ENCODE results near the gene ADO.
A peak's percentile ranks its signal among the peaks of the same experiment; 100 is the strongest.
"Not testable (repeated sequence)": the region's sequence is repeated elsewhere in the genome, so short reads cannot be mapped to it uniquely, and the experiment has no call there.

ADO gene

DNA sequence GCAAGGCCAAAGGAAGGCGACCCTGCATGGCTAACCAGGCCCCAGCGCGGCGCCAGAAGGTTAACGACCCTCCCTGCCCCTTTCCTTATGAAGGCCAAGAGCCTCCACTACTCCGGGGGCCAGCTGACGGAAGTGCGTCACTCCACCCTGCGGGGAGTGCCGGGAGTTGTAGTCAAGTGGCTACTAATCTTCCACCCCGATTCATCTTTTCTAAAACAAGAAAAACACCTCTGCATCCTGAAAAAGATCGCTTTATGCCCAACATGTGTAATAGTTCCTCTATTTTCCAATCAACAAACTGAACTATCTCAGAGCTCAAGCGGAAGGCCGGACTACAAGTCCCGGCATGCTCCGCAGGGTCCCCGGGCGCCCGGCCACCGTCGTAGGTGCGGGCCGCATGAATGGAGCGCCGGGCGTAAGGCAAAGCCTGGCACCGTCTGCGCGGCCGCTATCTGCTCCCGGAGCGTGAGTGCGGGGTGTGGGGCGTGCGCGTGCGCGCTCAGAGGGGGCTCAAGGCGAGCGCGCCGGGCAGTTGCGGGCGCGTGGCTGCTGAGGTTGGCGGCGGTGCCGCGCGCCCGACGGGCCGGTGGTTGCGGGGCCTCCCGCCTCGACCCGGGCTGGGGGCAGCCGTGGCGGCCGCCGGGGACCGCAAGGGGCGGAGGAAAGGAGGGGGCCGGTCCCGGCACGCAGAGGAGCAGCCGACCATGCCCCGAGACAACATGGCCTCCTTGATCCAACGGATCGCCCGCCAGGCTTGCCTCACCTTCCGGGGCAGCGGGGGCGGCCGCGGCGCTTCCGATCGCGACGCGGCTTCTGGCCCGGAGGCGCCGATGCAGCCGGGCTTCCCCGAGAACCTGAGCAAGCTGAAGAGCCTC, at the start of gene ADO:
ADO (plus strand) TSS at position 365 of the 875 bp plus-strand sequence; CDS start at position 705, 340 bp downstream.
- peak; percentile 67 for DNase-seq (ENCODE audit: low read depth)

DNA sequence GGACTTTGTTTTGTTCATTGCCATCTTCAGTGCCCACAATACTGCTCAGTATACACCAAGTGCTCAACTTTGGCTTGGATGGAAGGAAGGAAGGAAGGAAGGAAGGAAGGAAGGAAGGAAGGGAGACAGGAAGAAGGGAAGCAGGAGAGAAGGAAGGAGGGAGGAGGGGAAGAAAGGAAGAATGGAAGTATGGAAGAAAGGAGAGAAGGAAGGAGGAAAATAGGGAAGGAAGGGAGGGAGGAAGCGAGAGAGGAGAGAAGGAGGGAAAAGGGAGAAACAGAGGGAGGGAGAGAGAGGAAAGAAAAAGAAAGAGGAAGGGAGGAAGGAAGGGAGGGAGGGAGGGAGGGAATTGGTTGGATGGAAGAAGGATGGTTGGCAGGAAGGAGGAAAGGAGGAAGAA, 49.6 kb upstream of the ADO start:
- no peak for DNase-seq (ENCODE audit: low read depth)

DNA sequence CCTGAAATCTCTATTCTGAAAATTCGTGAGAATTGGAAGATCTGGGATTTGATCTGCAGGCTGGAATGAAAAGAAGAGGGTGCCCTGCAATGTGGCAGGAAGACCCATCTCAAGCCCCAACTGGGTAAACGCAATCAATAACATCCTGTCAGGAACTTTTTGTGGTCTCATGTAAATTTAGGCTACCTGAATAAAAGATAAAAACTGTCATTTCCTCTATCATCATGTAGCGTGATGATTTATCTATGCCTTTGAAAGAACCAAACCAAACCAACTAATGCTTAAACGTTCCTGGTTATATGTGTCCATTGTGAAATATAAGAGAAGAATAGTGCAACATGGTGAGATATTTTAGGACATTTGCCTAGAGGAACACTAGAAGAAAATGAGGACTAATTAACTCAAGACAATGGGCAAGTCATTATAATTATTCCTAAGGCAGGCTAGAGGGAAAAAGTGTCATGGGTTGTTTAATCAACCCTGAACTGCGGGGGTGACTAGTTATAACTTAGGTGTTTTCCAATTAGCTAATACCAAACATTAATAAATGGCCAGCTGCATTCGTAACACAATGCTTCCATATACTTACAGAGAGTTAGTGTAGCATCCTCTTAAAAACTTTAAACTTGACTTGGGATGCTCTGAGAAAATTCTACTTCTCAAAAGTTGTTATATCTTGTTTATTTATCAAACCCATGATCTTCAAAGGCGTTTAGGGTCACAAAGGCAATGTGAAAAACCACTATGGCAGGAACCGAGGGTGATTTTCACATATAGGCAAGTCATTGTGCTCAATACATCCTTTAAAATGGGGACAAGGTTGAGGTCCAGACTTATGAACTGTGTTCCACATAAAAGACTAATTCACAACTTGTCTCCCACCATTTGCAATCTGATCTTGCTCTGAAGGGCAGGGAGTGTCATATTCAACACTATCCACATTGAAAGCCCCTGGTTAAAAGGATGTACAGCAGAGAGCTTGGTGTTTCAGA, 48.6 kb upstream of the ADO start:
- DNase-seq (ENCODE audit: low read depth) = no peak

GRCh38 chr10:62759599-62760175, 44.8 kb upstream of the ADO start:
- DNase-seq (ENCODE audit: low read depth) = no peak

DNA sequence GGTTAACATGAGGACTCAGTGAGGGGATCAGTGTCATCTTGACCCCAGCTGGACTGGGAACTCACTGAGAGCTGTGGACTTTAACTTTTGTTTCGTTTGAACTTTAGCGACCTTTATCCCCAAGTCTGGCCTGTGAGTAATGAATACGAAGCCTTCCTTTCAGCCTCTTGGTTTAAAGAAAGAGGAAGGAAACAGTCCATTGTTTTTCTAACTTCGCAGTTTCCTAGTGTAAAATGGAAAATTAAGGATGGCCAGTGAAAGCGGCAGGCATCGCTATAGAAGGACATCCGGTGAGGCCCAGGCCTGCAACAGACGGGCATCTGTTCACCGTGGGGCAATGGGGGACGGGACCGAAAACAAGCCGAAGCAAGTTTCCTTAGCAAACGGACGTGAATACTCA, 44.1 kb upstream of the ADO start:
- DNase-seq (ENCODE audit: low read depth) = no peak

DNA sequence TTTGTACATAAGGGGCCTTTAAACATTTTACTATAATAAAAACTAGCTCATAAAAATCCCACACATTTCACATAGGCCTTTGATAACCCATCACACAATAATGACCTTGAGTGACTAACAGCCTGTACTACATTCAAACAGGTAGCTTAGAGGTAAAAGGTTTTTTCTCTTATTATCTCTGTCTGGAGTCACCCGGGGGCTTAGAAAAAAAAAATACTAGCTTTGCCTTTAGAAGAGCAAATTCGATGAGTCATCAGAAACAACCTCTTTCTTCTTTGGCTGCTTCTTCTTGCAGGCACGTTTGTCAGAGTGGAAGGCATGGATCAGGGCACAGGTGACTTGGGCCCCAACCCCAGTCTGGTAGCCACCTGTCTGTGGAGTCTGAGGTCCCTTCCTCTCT, 43.4 kb upstream of the ADO start:
- DNase-seq (ENCODE audit: low read depth) = no peak

DNA sequence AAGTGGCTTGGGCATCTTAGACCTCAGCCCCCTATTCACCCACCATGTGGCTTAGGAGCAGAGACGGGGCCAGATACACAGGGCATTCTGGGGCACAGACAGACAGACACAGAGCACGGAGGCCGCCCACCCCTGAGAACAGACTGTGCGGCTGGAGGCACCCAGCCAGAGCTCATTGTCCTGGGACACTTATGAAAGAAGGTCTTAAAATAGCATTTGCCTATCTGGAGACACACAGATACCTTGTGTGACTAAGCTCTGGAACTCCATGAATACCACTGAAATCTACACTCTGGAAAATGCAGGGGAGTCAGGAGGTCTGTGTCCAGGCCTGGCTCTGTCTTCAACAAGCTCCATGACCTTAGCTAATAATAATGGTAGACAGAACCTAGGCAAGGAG, 41.4 kb upstream of the ADO start:
- no peak for DNase-seq (ENCODE audit: low read depth)

- DNase-seq (ENCODE audit: low read depth) = no peak
These were observed 40.5 kb upstream of the ADO start for GRCh38 chr10:62764011-62764410.

DNA sequence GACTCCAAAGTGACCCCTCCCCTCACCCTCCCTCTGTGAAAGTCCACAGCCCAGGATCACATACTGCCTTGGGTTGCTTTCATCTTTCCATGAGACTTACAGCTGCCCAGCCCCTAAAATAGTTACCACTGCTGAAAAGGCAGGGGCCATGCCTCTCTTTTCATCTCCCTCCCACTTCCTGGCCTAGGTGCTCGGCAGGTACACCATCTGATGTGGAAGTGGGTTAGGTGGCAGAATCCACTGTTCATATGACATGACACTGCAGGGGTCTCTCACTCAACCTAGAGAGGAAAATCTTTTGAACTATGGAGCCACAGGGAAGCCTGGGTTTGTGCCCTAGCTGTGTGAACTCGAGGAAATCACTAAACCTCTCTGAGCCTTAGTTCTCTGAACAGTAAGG, 38.8 kb upstream of the ADO start:
- no peak for DNase-seq (ENCODE audit: low read depth)

DNA sequence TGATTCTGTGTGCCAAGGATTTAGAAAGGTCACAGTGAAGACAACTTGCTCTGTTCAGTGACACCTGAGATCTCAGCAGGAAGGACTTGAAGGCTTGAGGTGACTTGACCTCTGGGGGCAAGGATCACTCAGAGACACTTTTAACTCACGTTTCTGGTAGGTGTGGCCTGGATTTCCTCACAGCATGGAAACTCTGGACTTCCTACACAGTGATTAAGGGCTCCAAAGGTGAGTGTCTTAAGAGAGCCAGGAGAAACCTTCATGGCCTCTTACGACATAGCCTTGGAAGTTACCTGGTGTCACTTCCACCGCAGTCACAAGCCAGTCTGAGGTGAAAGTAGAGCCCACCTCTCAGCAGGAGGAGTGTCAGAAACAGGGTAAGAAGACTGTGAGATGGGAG, 38.1 kb upstream of the ADO start:
- DNase-seq (ENCODE audit: low read depth) = no peak

DNA sequence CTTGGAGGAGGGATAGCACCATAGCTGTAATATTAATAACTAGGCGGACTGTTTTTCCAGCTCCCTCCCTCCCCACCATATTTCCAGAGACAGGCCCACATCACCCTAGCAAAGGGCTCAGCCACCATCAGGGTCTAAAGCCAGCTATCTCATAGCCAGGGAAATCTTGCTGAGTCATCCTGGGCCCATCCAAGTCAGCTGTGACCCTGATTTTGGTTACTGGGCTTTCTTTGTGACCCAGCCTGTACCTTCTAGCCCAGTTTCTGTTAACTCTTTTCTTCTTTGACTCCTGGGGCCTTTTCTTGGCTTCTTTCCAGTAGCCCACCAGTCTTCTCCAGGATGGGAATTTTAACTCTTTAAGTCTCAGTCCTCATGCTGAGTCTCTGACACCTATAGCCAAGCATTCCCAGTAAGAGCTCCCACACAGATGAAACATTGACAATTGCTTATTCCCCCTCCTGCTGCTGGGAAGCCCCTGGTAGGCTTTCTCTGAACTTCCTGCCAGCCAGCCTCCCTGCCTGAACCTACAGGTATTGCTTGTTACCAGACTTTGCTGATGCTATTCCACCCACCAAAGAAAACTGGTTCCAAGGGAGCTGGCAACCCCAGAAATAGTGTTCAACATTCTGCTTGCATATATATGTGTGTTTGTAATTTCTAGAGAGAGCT, 34.8 kb upstream of the ADO start:
- DNase-seq (ENCODE audit: low read depth) = no peak

GRCh38 chr10:62772186-62772974, 32.1 kb upstream of the ADO start:
- DNase-seq (ENCODE audit: low read depth) = no peak

GRCh38 chr10:62778125-62778524, 26.4 kb upstream of the ADO start:
- no peak for DNase-seq (ENCODE audit: low read depth)

DNA sequence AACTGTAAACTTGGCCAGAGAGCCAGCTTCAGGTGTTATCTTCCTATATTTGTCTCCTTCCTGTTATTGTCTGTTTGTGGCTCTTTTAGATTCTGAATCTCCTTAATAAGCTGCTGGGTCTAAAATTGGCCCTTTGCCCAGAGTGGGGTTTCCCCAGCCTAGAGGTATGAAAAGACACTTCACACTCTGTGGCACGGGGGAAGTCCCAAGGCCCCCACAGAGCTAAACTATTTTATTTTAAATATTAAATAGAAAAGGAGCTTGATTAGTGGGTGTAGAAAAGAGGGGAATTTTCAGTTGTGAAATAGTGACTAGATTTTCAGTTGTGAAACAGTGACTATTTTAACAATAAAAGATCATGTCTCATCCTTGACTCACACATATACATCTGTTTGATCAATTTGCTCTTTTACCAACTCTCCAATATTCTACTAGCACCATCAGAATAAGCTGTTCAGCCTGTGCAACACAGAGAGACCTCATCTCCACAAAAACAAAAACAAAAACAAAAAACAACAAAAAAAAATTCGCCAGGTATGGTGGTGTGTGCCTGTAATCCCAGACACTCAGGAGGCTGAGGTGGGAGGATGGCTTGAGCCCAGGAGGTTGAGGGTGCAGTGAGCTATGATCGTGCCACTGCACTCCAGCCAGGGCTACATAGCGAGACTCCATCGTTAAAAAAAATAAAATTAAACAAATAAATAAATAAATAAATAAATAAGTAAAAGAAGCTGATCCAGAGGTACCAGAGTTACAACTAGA, 24.9 kb upstream of the ADO start:
- peak; percentile 55 for DNase-seq (ENCODE audit: low read depth)

- DNase-seq (ENCODE audit: low read depth) = not testable (repeated sequence)
These were observed 20.0 kb upstream of the ADO start for GRCh38 chr10:62784537-62784936.

- not testable (repeated sequence) for DNase-seq (ENCODE audit: low read depth)
These were observed 16.2 kb upstream of the ADO start for GRCh38 chr10:62788285-62788684.

- no peak for DNase-seq (ENCODE audit: low read depth)
These were observed 15.6 kb upstream of the ADO start for GRCh38 chr10:62788861-62789467.

- DNase-seq (ENCODE audit: low read depth) = no peak
These were observed 14.4 kb upstream of the ADO start for GRCh38 chr10:62790019-62790555.

DNA sequence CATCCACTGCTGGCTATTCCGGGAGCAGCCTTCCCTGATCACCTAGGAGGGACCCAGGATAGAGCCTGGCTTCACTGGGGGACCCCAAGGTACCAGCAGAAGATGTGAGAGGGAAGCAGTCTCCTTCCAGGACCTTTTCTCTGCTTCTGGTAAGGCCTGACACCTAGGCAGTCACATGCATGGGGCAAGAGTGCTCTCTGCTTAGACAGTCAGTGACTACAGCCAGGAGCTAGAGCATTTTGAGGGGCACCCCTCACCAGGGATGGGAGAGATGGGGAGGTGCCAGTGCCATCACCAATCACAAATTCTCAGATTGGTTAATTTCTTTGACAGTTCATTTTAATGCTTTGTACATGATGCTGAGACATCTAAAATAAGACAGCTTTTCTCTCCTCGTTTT, 13.9 kb upstream of the ADO start:
- no peak for DNase-seq (ENCODE audit: low read depth)

DNA sequence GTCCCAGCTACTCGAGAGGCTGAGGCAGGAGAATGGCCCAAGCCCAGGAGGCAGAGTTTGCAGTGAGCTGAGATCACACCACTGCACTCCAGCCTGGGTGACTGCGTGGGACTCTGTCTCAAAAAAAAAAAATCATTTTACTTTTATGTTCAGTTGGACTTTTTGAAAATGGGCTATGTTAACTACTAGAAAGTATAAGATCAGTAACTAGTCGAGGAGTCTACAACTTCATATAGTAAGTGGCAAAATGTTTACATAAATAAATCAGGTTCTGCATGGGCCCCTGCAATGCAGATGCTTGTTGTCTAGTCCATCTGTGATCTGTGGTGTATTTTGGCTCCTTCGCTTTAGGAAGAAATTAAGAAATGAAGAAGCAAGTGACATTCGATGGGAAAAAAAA, 12.3 kb upstream of the ADO start:
- DNase-seq (ENCODE audit: low read depth) = no peak

Measured in activated T-cell treated with anti-CD3 and anti-CD28 coated beads for 1 hour (primary cell).